ENCODE results near the gene ARVCF. TPM values are rescaled to one million over a fixed set of nuclear protein-coding genes. Genes with fewer than 3 reads are reported as not detected.

Gene ARVCF
- total RNA-seq, 4 donors from 2014 or later: 25.2 to 53.7 (median 38.1) TPM

DNA sequence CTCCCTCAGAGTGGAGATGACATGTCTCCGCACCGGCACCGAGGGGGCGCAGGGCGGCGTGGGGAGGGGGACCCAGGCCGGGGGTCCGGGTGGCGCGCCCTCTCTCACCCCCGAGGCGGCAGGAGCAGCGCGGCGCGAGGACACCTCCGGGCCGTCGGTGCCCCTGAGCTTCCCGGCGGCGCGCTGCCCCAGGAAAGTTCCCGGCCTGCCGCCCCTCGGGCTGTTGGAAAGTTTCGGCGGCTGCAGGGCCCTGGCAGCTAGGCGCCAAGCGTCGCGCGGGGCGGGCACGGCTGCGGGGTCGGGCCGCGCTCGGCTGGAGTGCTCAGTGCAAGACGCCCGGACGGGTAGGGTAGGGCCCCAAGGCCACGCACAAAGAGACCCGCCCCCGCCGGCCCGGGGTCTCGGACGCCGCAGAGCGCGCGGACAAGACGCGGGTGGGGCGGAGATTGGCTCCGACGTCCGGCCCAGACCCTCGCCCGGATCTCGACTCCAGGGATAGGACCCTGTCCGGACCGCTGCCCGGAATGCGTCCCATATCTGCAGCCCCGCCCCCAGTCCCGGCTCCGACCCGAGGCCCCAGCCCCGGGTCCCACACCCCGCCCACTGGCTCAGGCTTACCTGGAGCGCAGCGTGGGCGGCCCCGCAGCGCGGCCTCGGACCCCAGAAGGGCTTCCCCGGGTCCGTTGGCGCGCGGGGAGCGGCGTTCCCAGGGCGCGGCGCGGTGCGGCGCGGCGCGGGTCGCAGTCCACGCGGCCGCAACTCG, 471 bp downstream of the ARVCF start:
- H3K4me3 ChIP-seq (ENCODE audit: low read depth, poor library complexity, severe bottlenecking): peak overlapping the region; percentile 64
- no peak for DNase-seq (ENCODE audit: low spot score in 2 of 2)
- 0 to 1% methylated on average over 58 to 87 of the region's 101 CpGs for WGBS, 2 donors
- intact Hi-C loops (cut with DNase I; ENCODE audit: low total_unique reads): no loop called here
- TF ChIP-seq POLR2A (IDR thresholded peaks at IDR 0.05): no peak
- TF ChIP-seq, protein P1, sequence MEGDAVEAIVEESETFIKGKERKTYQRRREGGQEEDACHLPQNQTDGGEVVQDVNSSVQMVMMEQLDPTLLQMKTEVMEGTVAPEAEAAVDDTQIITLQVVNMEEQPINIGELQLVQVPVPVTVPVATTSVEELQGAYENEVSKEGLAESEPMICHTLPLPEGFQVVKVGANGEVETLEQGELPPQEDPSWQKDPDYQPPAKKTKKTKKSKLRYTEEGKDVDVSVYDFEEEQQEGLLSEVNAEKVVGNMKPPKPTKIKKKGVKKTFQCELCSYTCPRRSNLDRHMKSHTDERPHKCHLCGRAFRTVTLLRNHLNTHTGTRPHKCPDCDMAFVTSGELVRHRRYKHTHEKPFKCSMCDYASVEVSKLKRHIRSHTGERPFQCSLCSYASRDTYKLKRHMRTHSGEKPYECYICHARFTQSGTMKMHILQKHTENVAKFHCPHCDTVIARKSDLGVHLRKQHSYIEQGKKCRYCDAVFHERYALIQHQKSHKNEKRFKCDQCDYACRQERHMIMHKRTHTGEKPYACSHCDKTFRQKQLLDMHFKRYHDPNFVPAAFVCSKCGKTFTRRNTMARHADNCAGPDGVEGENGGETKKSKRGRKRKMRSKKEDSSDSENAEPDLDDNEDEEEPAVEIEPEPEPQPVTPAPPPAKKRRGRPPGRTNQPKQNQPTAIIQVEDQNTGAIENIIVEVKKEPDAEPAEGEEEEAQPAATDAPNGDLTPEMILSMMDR (IDR thresholded peaks at IDR 0.05): no peak

DNA sequence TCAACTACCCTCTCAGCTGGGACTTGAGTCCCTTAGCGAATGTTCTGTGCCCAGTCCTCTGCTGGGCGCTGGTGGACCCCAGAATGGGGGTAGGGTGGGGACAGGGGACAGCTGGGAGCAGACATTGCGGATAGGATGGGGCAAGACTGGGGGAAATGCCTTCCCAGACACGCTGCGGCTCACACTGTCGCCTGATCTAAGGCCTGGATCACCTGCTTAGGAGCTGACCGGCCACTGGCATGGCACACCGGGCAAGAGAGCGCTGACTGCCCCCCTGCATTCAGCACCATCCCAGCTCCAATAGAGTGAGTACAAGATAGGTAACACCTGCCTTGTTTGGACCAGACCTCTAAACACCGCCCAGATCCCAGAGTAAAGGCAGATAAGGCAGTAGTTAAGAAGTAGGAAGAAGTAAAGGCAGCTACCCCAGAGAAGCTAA, 1.4 kb downstream of the ARVCF start:
- 93 to 98% methylated on average over 10 of the region's 10 CpGs for WGBS, 2 donors
- H3K4me3 ChIP-seq (ENCODE audit: low read depth, poor library complexity, severe bottlenecking): no peak overlapping the region
- intact Hi-C loops (cut with DNase I; ENCODE audit: low total_unique reads): no loop called here
- DNase-seq (ENCODE audit: low spot score in 2 of 2): no peak
- TF ChIP-seq, protein P1 (IDR thresholded peaks at IDR 0.05): no peak
- no peak for TF ChIP-seq POLR2A (IDR thresholded peaks at IDR 0.05)

DNA sequence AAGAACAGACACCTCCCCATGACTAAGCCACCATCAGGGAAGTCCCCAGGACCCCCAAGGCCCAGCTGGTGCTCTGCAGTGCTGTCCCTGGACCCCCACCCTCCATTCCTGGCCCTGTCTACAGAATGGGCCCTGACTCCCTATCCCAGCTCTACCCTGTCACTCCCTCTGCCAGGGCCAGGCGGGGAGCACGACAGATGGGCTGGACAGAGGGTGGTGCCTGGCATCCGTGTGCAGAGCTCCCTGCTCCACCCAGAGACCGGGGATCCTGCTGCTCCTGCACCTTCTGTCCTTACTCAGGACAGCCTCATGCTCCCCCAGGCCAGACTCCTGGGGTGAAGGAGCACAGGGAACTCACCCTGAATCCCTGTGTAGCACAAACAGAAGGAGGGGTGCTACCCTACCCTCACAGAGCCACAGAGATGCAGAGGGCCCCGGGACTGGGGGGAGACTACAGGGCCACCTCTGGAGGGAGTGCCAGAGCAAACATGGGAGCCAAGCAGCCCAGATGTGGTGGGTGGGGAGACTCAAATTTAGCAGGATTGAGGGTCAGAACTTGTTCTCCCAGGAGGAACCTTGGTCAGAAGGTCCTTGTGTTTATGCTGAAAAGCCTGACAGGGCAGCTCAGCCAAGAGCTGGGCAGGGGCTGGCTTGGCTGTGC, 2.0 kb downstream of the ARVCF start:
- intact Hi-C loops (cut with DNase I; ENCODE audit: low total_unique reads): loop anchor here (5.0 kb wide), 1 partner anchor 42 kb away; no protein-coding TSS in a partner anchor
- no peak for DNase-seq (ENCODE audit: low spot score in 2 of 2)
- H3K4me3 ChIP-seq (ENCODE audit: low read depth, poor library complexity, severe bottlenecking): no peak overlapping the region
- no peak for TF ChIP-seq POLR2A (IDR thresholded peaks at IDR 0.05)
- TF ChIP-seq, protein P1 (IDR thresholded peaks at IDR 0.05): no peak
- WGBS, 2 donors: 36 to 50% methylated on average over 5 of the region's 5 CpGs

DNA sequence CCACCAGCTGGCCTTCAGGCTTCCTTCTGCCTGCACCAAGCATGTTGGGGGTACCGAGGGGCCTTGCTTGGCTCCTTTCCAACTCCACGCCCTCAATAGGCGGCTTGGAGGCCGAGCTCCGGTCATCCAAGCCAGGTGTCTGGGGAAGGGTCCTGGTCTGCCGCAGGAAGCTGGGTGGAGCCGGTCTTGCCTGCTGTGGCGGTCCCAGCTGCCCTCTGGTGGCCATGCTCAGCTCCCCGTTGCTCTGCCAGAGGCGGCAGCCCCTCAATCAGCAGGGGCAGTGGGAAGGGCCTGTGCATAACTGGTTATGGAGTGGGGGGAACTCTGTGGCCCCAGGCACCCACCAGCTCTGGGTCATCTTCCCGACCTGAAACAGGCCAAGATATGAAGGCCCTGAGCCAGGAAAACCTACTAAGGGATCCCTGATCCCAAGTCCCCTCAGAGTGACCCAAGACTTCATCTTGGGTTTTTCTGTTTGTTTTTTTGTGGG, 3.2 kb downstream of the ARVCF start:
- intact Hi-C loops (cut with DNase I; ENCODE audit: low total_unique reads): loop anchor here (5.0 kb wide), 1 partner anchor 41 kb away; no protein-coding TSS in a partner anchor
- no peak for DNase-seq (ENCODE audit: low spot score in 2 of 2)
- 39 to 41% methylated on average over 9 to 11 of the region's 11 CpGs for whole genome bisulfite sequencing, 2 donors
- TF ChIP-seq, protein P1 (IDR thresholded peaks at IDR 0.05): no peak
- no peak for TF ChIP-seq POLR2A (IDR thresholded peaks at IDR 0.05)
- no peak overlapping the region for H3K4me3 ChIP-seq (ENCODE audit: low read depth, poor library complexity, severe bottlenecking)

DNA sequence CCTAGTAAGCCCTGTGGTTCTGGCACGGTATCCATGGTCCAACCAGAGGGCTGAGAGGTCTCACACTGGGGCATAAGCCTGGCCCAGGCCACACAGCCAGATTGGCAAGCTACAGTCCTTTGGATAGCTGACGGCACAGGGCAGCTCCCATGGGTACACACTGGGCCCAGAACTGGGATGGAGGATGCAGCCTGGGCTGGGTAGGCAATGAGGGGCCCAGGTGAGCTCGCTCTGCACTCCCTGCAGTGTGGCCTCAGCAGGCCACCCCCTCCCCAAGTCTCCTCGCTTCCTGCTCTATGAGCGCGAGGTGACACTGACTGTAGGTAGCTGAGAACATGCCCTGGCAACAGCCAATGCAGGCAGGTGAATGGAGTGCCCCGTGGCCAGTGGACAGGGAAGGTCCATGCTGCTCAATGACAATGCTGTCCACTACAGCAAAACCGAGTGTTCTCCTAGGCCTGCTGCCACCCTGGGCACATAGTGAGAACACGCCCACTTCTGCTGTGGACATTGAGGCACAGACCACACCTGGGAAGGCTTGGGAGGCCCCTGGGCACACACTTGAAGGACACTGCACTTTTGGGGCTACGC, 3.8 kb downstream of the ARVCF start:
- intact Hi-C loops (cut with DNase I; ENCODE audit: low total_unique reads): loop anchor here (5.0 kb wide), 1 partner anchor 41 kb away; no protein-coding TSS in a partner anchor
- WGBS, 2 donors: 90 to 92% methylated on average over 4 to 10 of the region's 10 CpGs
- DNase-seq (ENCODE audit: low spot score in 2 of 2): no peak
- no peak for TF ChIP-seq POLR2A (IDR thresholded peaks at IDR 0.05)
- TF ChIP-seq, protein P1 (IDR thresholded peaks at IDR 0.05): no peak
- no peak overlapping the region for H3K4me3 ChIP-seq (ENCODE audit: low read depth, poor library complexity, severe bottlenecking)
